Measurements from ENCODE around the gene TLCD1. TPM values are rescaled to one million over a fixed set of nuclear protein-coding genes. Genes with fewer than 3 reads are reported as not detected.

Gene TLCD1
- total RNA-seq, 2 donors from 2014 or later: 5.7 to 20.4 TPM

DNA sequence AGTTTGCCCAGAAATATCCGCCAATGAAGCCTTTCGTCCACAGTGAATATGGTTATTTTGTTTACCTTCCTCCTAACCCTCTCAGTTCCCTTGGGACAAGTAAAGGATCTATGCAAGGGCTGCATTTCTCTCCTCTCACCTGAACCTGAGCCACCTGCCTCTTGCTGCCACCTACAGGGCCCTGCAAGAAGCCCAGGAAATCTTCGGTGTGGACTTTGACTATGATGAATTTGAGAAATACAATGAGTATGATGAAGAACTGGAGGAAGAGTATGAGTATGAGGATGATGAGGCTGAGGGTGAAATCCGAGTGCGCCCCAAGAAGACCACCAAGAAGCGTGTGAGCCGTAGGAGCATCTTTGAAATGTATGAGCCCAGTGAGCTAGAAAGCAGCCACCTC lies 50.1 kb downstream of the TLCD1 start:
- intact Hi-C loops (cut with DNase I): no loop called here
- no peak overlapping the region for H3K4me3 ChIP-seq
- no peak overlapping the region for H3K9ac ChIP-seq (ENCODE audit: low read depth in 2 of 2, low read length in 2 of 2)
- no peaks in the 10 kb centered on the region for H3K4me1 ChIP-seq
- TF ChIP-seq, protein P1, sequence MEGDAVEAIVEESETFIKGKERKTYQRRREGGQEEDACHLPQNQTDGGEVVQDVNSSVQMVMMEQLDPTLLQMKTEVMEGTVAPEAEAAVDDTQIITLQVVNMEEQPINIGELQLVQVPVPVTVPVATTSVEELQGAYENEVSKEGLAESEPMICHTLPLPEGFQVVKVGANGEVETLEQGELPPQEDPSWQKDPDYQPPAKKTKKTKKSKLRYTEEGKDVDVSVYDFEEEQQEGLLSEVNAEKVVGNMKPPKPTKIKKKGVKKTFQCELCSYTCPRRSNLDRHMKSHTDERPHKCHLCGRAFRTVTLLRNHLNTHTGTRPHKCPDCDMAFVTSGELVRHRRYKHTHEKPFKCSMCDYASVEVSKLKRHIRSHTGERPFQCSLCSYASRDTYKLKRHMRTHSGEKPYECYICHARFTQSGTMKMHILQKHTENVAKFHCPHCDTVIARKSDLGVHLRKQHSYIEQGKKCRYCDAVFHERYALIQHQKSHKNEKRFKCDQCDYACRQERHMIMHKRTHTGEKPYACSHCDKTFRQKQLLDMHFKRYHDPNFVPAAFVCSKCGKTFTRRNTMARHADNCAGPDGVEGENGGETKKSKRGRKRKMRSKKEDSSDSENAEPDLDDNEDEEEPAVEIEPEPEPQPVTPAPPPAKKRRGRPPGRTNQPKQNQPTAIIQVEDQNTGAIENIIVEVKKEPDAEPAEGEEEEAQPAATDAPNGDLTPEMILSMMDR (IDR thresholded peaks at IDR 0.05): peak; percentile 32
- H3K9me3 ChIP-seq: no peaks in the 10 kb centered on the region
- H3K27ac ChIP-seq: no peak overlapping the region
- no peaks in the 10 kb centered on the region for H3K27me3 ChIP-seq
- peaks cover 41% of the 10 kb centered on the region for H3K36me3 ChIP-seq
- DNase-seq: no peak

DNA sequence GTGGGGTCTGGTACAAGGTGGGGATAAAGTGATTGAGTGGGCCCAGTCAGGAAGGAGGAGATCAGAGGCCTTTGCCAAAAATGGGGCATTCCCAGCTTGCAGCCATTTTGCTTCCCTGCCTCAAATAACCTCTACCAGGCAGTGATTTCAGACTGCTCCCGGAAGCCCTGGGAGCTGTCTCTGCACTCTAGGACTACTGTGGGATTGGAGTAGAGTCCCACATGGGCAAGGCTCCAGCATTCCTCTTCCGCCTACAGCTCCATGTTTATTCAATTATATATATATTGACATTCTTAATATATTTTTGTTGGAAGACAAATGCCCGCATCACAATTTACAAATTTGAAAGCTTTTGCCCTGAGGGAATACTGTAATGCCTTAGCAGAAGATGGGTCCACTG lies 50.5 kb downstream of the TLCD1 start:
- Histone ChIP-seq H3K27ac (no peak overlapping the region), H3K4me3 (no peak overlapping the region), H3K9me3 (no peaks in the 10 kb centered on the region), H3K36me3 (peaks cover 36% of the 10 kb centered on the region), H3K9ac (ENCODE audit: low read depth in 2 of 2, low read length in 2 of 2) (no peak overlapping the region), H3K27me3 (no peaks in the 10 kb centered on the region), H3K4me1 (no peaks in the 10 kb centered on the region)
- no peak for DNase-seq
- intact Hi-C loops (cut with DNase I): no loop called here
- TF ChIP-seq, protein P1 (IDR thresholded peaks at IDR 0.05): no peak

Other genes starting within 250 kb of the TLCD1 start
- gene FOXN1, start 219.9 kb downstream of the TLCD1 start, total RNA-seq: under 1 TPM in 1 of 2 donors, not detected in 1; 0.32 TPM
- 10 to 100 TPM; 31.4 to 39.8 TPM for gene UNC119, start 173.6 kb downstream of the TLCD1 start, total RNA-seq
- 10 to 100 TPM; 71.9 to 82.7 TPM for gene PIGS, start 154.7 kb downstream of the TLCD1 start, total RNA-seq
- 100 to 1,000 TPM in 1 of 2 donors, 10 to 100 TPM in 1; 14.4 to 111 TPM for gene ALDOC, start 149.3 kb downstream of the TLCD1 start, total RNA-seq
- gene SPAG5, start 127.2 kb downstream of the TLCD1 start, total RNA-seq: 10 to 100 TPM; 25.6 to 81.8 TPM
- gene RSKR, start 112.0 kb downstream of the TLCD1 start, total RNA-seq: 10 to 100 TPM in 1 of 2 donors, 1 to 10 TPM in 1; 3.2 to 16.2 TPM
- gene BLTP2, start 81.1 kb downstream of the TLCD1 start, total RNA-seq: 100 to 1,000 TPM; 114 to 202 TPM
- gene SDF2, start 64.3 kb downstream of the TLCD1 start, total RNA-seq: 10 to 100 TPM; 50.7 to 56.4 TPM
- 10 to 100 TPM; 40.1 to 47.1 TPM for gene SUPT6H, start 64.0 kb downstream of the TLCD1 start, total RNA-seq
- 1 to 10 TPM; 1.0 to 2.5 TPM for gene PROCA1, start 14.3 kb downstream of the TLCD1 start, total RNA-seq
- gene RAB34, start 8.4 kb downstream of the TLCD1 start, total RNA-seq: 10 to 100 TPM in 1 of 2 donors, 1 to 10 TPM in 1; 6.2 to 14.0 TPM
- 1,000 to 10,000 TPM; 1,201 to 1,388 TPM for gene RPL23A, start 6.2 kb downstream of the TLCD1 start, total RNA-seq
- 1 to 10 TPM; 3.0 to 6.7 TPM for gene NEK8, start 2.6 kb upstream of the TLCD1 start, total RNA-seq
- gene TRAF4, start 17.8 kb upstream of the TLCD1 start, total RNA-seq: 100 to 1,000 TPM in 1 of 2 donors, 10 to 100 TPM in 1; 92.1 to 128 TPM
- 10 to 100 TPM; 27.9 to 35.4 TPM for gene FAM222B, start 116.6 kb upstream of the TLCD1 start, total RNA-seq
- gene ERAL1, start 128.8 kb upstream of the TLCD1 start, total RNA-seq: 10 to 100 TPM; 34.7 to 72.0 TPM
- gene FLOT2, start 171.5 kb upstream of the TLCD1 start, total RNA-seq: 100 to 1,000 TPM in 1 of 2 donors, 10 to 100 TPM in 1; 92.1 to 125 TPM
- gene DHRS13, start 176.8 kb upstream of the TLCD1 start, total RNA-seq: 10 to 100 TPM in 1 of 2 donors, 1 to 10 TPM in 1; 8.7 to 22.8 TPM
- gene PHF12, start 225.3 kb upstream of the TLCD1 start, total RNA-seq: 10 to 100 TPM; 37.7 to 42.2 TPM